Stimulated activated CD4-positive, alpha-beta T cell treated with anti-CD3 and anti-CD28 coated beads, Interleukin-2, amount 100 ng/mL, for 4 hours (primary cell): ENCODE results near the gene AKIP1.

ENCODE experiments used
- DNase-seq: peaks from one replicate; pipeline ENCODE4 v3.0.0-alpha.2; 2020; ENCODE audit warnings: low read depth

The AKIP1 gene

DNA sequence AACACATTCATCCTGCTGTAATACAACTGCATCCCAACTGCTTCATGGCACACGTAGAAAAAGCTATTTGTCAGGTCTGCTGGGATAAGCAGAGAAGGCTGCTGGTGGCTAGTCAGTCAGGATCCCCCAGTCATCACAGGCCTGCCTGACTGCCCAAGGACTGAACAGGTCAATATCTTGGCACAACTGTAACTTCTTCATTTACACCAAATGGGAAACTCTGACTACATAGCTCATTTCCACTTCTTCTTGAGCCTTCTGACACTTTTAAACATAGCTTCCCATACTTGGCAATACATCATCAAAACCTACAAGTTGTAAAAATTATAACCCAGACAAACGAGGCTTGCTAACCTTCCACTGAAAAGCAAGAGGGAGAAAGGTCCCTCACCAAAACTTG, 50.4 kb downstream of the AKIP1 start:
- no peak for DNase-seq

DNA sequence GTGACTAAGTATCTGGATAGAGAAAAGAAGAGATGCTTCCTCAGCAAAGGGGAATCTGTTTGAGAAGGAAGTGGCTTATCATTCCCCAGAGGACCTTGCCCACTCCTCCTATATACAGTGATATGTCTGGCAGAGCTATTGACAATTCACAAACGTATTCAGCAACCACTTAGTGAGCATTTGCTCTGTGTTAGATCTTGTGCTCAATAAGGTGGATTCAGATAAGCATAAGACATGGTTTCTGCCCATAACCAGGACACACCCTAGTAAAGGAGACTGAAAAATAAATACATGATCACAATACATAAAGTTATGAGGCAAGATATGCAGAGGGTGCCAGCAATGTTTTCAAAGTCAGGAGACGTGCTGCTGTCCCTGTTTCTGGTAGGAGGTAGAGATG, 51.9 kb downstream of the AKIP1 start:
- no peak for DNase-seq

DNA sequence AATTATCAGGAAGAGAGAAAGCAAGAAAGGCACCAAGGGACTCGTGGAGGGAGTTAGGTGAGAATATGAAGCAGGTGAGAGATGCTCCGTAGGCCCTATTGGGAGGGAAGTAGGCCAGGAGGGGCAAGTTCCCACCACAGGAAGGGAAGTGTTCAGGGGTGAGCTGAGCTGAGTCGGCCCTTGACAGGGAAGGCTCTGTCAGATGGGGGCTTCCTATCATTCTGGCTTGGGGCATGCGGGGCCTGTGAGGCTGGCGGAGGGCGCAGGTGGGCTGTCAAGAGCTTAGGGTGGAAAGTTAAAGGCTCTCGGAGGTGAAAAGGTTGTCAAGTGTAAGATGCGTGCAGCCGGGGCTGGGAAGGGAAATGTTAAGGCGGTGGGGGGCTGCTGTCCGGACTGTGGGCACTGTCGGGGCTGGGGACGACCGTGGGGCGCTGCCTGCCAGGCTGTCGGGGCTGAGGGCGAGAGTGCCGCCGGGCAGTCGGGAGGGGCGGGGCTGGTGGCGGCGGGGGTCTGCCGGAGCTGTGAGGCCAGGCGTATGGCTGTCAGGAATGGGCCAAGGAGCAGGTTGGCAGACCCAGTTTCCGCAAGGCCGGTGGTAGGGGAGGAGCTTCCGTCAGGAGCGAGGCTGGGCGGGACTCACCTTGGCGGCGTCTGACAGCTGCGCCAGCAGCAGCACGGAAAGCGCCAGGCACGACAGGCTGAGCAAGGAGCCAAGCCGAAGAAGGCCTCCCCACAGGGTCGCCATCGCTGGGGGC, 52.8 kb downstream of the AKIP1 start:
- peak; percentile 69 for DNase-seq

DNA sequence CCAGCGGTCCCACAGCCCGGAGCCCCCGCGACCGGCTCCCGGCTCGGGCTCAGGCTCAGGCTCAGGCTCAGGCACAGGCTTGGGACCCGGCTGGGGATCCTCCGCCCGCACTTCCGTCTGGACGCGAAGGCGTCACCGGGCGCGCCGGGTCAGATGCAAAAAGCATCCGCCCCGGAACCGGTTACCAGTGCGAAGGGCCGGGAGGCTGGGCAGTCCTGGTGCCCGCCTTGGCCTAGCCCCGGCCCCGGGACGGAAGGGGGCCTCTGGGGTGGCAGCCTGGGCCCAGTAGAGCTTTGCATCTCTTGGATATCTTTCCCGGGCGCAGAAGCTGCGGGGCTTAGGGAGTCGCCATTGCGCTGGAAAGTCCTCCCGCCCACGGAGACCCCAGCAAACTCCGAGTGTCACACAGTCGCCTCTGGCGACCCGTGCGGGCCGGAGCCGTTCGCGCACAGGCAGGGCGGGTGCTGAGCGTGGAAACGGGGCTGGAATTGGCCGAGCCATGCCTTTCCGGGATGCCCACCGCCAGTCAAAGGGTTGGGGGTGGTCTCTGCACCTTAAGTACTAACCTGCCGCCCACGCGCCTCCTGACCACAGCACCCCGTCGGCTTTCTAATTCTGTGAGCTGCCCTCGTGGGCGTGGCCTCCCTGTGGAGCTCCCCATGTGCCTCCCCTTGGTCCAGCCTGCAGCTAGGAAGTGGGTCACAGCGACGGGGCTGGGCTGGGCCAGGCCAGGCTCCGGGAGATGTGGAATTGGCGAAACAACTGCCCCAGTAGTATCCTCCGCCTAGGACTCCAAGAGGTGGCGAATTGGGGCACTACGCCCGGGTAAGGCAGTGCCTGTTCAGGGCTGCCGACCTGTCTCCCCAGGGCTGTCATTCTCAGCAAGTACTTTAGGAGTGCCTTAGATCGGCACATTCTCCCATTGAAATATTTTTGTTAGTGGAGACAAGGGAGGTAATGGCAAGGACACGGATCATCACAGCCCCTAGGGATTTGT, 53.6 kb downstream of the AKIP1 start, which contains the start of gene TMEM9B:
TSS of gene TMEM9B (minus strand) at position 119 of the 997 bp plus-strand sequence. CDS start 129 bp downstream, outside the sequence.
- DNase-seq = peak; percentile 60

DNA sequence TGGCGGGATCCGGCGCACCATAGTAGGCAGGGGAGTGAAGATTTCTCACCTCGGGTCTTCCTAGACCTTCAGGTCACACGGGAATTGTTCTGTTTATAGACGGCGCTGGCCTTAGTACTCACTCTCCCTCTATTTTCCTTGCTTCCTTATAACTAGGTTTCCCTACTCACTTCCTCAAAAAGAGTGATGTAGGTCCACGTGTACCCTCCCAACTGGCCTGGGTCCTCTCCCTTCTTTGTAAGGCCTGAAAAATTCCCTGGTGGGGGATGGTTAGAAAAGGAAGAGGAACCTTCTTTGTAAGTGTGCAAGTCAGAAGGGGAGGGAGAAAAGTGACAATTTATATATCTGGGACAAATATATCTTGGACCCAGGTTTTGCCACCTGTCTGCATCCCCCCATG, 56.2 kb downstream of the AKIP1 start:
- DNase-seq = no peak
